Neural crest cell (in vitro differentiated cells): ENCODE data around the gene TRAM2. TPM values are rescaled to one million over a fixed set of nuclear protein-coding genes. Genes with fewer than 3 reads are reported as not detected.

Experiments
- DNase-seq: peaks from one replicate; pipeline ENCODE4 v3.0.0; 2021; ENCODE audit warnings: low read depth, mixed read lengths, low spot score
- H3K27ac Mint-ChIP-seq: one replicate; pipeline ENCODE4 v1.8.0; 2021; ENCODE audit warnings: mild to moderate bottlenecking, mixed read lengths; ENCODE audit not compliant: unreplicated experiment
- H3K27me3 Mint-ChIP-seq: 2 replicates; pipeline ENCODE4 v1.8.0; 2021; ENCODE audit warnings: low read depth, mild to moderate bottlenecking, mixed read lengths
- H3K36me3 Mint-ChIP-seq: 2 replicates; pipeline ENCODE4 v1.8.0; 2021; ENCODE audit warnings: low read depth, mild to moderate bottlenecking, mixed read lengths
- H3K4me1 Mint-ChIP-seq: 2 replicates; pipeline ENCODE4 v1.8.0; 2021; ENCODE audit warnings: mixed read lengths
- H3K4me3 Mint-ChIP-seq: one replicate; pipeline ENCODE4 v1.8.0; 2021; ENCODE audit warnings: mild to moderate bottlenecking, mixed read lengths
- H3K9me3 Mint-ChIP-seq: 2 replicates; pipeline ENCODE4 v1.8.0; 2021; ENCODE audit warnings: mixed read lengths
- total RNA-seq: library from RNA; stranded (reverse); gene quantifications from 2 replicates; pipeline ENCODE4 v1.2.1, GENCODE V29; 2021
- TF ChIP-seq, protein P1 (sequence below): fragments of 200-600 bp; sonication (generic); conservative IDR thresholded peaks from 2 replicates; pipeline ENCODE4 v1.5.0; 2021; ENCODE audit warnings: antibody characterized with exemption, mild to moderate bottlenecking

TRAM2 gene
- total RNA-seq, 1 donor from 2014 or later, result 20.2 TPM

- H3K4me1 Mint-ChIP-seq, result peaks cover 24% of the 10 kb centered on the region
Measured at GRCh38 chr6:52512199-52512598, 64.7 kb downstream of the TRAM2 start.

DNA sequence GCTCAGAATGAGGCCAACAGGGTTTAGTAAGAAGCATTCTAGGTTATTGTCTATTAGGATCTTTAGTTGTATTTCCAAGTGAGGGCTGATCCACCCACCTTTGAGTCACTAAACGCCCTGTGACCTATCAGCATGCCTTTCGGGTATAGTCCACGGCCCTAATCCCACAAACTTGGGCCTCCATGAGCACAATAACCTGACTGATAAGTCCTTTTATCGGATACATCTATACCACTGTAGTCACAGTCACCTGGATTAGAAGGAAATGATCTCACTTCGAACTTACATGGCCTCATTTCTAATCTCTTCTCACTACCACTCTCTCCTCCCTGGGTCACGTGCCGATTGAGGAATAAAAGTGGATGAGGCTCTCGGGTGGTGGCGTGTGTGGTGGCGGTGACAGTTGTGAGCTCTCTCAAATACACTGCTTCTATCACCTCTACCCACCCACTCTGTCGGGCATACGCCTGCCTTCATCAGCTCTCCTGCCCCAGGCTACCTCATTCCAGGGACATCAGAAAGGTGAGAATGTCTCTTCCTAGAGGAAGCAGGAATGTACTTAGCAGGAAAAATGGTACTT lies 65.2 kb downstream of the TRAM2 start:
- peaks cover 24% of the 10 kb centered on the region for H3K4me1 Mint-ChIP-seq
- TF ChIP-seq, protein P1, sequence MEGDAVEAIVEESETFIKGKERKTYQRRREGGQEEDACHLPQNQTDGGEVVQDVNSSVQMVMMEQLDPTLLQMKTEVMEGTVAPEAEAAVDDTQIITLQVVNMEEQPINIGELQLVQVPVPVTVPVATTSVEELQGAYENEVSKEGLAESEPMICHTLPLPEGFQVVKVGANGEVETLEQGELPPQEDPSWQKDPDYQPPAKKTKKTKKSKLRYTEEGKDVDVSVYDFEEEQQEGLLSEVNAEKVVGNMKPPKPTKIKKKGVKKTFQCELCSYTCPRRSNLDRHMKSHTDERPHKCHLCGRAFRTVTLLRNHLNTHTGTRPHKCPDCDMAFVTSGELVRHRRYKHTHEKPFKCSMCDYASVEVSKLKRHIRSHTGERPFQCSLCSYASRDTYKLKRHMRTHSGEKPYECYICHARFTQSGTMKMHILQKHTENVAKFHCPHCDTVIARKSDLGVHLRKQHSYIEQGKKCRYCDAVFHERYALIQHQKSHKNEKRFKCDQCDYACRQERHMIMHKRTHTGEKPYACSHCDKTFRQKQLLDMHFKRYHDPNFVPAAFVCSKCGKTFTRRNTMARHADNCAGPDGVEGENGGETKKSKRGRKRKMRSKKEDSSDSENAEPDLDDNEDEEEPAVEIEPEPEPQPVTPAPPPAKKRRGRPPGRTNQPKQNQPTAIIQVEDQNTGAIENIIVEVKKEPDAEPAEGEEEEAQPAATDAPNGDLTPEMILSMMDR, result no peak
- H3K9me3 Mint-ChIP-seq, result no peaks in the 10 kb centered on the region
- peaks cover 18% of the 10 kb centered on the region for H3K36me3 Mint-ChIP-seq
- H3K4me3 Mint-ChIP-seq, result no peak overlapping the region
- H3K27me3 Mint-ChIP-seq, result no peaks in the 10 kb centered on the region
- peak overlapping the region; percentile 76 for H3K27ac Mint-ChIP-seq
- no peak for DNase-seq

More at GRCh38 chr6:52512199-52512598, 64.7 kb downstream of the TRAM2 start:
- TF ChIP-seq, protein P1, result no peak
- Mint-ChIP-seq H3K4me3 (no peak overlapping the region), H3K36me3 (peaks cover 18% of the 10 kb centered on the region), H3K27me3 (no peaks in the 10 kb centered on the region), H3K9me3 (no peaks in the 10 kb centered on the region), H3K27ac (peak overlapping the region; percentile 76)
- no peak for DNase-seq

DNA sequence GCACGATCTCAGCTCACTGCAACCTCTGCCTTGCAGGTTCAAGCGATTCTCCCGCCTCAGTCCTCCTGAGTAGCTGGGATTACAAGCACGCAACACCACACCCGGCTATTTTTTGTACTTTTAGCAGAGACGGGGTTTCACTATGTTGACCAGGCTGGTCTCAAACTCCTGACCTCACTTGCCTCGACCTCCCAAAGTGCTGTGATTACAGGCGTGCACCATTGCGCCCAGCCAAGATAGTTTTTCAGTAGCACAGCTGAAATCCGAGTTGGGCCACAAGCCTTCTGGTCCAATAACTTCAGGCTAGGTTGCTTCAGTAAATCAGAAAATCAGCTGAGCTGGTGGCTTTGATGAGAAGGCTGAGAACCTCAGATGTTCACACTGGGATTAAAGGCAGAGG lies 65.7 kb downstream of the TRAM2 start:
- H3K27ac Mint-ChIP-seq, result no peak overlapping the region
- TF ChIP-seq, protein P1, result no peak
- H3K4me3 Mint-ChIP-seq, result no peak overlapping the region
- H3K9me3 Mint-ChIP-seq, result no peaks in the 10 kb centered on the region
- peaks cover 24% of the 10 kb centered on the region for H3K4me1 Mint-ChIP-seq
- H3K36me3 Mint-ChIP-seq, result peaks cover 18% of the 10 kb centered on the region
- H3K27me3 Mint-ChIP-seq, result no peaks in the 10 kb centered on the region
- no peak for DNase-seq

GRCh38 chr6:52510213-52510562 lies 66.7 kb downstream of the TRAM2 start:
- no peak for DNase-seq
- Mint-ChIP-seq H3K4me1 (peaks cover 21% of the 10 kb centered on the region), H3K9me3 (no peaks in the 10 kb centered on the region), H3K27ac (no peak overlapping the region), H3K36me3 (peaks cover 17% of the 10 kb centered on the region), H3K27me3 (no peaks in the 10 kb centered on the region), H3K4me3 (no peak overlapping the region)
- TF ChIP-seq, protein P1, result no peak

GRCh38 chr6:52509281-52510212 lies 67.3 kb downstream of the TRAM2 start:
- peak overlapping the region; percentile 27 for H3K27ac Mint-ChIP-seq
- peaks cover 13% of the 10 kb centered on the region for H3K36me3 Mint-ChIP-seq
- DNase-seq, result no peak
- H3K4me1 Mint-ChIP-seq, result peaks cover 15% of the 10 kb centered on the region
- TF ChIP-seq, protein P1, result no peak
- no peaks in the 10 kb centered on the region for H3K27me3 Mint-ChIP-seq
- H3K9me3 Mint-ChIP-seq, result no peaks in the 10 kb centered on the region
- no peak overlapping the region for H3K4me3 Mint-ChIP-seq
